GM20000 (cell line): ENCODE measurements around the gene RTL10.
"Not testable (repeated sequence)": the region's sequence is repeated elsewhere in the genome, so short reads cannot be mapped to it uniquely, and the experiment has no call there.

Experiments used
- DNase-seq: peaks from one replicate; pipeline ENCODE4 v3.0.0; 2012; ENCODE audit warnings: low spot score
- TF ChIP-seq, protein P1 (sequence below): IDR thresholded peaks from 2 replicates; pipeline ENCODE4 v1.5.1; 2012; ENCODE audit warnings: mild to moderate bottlenecking, control low read depth; ENCODE audit errors: extremely low read depth, missing control alignments

RTL10 gene

DNA sequence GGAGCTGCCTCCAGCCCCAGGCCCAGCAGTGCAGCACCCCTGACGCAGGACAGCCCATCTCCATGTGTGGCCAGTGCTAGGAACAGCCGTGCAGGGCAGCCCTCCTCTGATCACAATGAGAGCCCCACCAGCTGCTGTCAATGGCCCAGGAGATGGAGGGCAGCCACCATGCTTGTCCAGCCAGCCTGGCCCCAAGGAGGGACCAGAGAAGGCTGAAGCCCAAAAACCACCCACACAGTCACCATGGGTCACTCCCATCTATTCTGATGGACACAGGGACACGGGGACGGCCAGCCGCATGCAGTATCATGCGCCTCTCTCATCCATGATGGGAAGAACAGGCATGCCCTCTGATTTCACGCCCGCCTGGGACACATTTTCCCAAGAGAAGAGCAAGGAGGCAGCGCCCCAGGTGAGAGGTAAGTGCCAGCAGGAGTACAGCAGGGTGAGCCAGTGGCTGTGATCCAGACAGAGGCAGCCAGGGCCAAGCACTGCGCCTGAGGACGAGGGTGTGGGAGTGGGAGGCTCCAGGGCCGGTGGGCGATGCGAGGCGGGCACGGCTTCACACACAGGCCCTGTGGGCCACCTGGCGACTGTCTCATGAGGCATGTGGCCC lies 33.6 kb upstream of the RTL10 start:
- no peak for DNase-seq

DNA sequence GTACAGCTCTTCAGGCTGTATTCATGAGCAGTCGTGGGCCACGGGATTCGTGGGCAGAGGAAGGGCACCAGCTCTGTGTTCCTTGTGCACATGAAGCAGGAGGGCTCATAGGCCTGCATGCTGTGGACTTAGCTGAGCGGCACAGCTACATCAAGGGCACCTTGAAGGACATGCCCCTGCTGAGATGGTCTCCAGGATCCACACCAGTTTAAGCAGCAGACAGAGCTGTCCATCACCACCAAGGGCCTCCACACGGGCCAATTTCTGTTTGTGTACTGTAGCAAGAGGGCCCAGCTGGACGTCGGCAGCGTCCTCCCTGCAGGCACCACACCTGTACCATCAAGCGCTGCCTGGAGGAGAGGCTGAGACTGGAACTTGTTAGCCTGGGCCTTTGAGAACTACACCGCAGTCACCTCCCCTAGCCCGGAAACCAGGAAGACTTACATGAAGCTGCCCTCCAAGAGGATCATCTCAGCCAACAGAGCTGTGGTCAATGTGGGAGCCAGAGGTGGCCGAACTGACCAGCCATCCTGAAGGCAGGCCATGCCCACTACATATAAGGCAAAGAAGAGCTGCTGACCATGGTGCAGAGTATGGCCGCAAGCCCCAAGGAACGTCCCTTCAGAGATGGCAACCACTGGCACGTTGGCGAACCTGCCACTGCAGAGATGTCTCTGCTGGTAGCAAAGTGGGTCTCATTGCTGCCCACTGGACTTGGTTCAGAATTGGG lies 32.7 kb upstream of the RTL10 start:
- DNase-seq, result no peak
- TF ChIP-seq, protein P1, sequence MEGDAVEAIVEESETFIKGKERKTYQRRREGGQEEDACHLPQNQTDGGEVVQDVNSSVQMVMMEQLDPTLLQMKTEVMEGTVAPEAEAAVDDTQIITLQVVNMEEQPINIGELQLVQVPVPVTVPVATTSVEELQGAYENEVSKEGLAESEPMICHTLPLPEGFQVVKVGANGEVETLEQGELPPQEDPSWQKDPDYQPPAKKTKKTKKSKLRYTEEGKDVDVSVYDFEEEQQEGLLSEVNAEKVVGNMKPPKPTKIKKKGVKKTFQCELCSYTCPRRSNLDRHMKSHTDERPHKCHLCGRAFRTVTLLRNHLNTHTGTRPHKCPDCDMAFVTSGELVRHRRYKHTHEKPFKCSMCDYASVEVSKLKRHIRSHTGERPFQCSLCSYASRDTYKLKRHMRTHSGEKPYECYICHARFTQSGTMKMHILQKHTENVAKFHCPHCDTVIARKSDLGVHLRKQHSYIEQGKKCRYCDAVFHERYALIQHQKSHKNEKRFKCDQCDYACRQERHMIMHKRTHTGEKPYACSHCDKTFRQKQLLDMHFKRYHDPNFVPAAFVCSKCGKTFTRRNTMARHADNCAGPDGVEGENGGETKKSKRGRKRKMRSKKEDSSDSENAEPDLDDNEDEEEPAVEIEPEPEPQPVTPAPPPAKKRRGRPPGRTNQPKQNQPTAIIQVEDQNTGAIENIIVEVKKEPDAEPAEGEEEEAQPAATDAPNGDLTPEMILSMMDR, result no peak

More for the DNA sequence above, 33.6 kb upstream of the RTL10 start:
- TF ChIP-seq, protein P1, result no peak

- no peak for DNase-seq
- TF ChIP-seq, protein P1, result no peak
Observed at GRCh38 chr22:19886605-19887255, 32.1 kb upstream of the RTL10 start.

DNA sequence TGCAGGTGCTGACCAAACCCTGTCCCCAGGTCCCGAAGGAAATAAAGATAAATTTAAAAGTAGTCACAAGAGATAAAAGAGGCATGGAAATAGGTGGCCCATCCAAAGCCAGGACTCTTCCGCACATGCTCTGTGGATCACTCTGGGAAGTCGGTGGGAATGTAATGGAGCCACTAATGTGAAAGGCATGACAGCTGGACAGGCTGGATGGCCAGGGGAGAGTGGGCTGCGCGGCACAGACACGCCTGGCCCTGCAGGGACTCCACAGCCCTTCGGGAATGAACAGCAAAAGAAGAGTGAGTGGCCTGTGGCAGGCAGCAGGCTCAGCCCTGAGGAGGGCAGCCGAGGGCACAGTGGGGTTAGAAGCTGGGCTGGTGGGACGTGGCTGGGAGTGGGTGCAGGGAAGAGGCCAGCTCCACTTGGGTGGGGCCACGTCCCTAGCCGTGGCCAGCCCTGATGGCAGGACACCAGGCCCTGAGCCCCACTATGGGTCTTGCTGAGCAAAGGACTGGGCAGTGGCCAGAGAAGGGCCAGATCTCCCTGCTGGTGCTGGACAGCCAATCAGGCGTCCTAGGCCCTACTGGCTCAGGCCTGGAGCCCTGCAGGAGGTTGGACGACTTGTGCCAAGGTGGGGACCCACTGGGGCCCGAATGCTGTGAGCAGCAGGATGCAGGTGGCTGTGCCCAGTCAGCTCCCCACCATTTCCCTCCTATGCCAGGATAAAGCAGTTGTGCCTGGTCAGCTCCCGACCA lies 31.3 kb upstream of the RTL10 start:
- DNase-seq, result no peak
- TF ChIP-seq, protein P1, result no peak

DNA sequence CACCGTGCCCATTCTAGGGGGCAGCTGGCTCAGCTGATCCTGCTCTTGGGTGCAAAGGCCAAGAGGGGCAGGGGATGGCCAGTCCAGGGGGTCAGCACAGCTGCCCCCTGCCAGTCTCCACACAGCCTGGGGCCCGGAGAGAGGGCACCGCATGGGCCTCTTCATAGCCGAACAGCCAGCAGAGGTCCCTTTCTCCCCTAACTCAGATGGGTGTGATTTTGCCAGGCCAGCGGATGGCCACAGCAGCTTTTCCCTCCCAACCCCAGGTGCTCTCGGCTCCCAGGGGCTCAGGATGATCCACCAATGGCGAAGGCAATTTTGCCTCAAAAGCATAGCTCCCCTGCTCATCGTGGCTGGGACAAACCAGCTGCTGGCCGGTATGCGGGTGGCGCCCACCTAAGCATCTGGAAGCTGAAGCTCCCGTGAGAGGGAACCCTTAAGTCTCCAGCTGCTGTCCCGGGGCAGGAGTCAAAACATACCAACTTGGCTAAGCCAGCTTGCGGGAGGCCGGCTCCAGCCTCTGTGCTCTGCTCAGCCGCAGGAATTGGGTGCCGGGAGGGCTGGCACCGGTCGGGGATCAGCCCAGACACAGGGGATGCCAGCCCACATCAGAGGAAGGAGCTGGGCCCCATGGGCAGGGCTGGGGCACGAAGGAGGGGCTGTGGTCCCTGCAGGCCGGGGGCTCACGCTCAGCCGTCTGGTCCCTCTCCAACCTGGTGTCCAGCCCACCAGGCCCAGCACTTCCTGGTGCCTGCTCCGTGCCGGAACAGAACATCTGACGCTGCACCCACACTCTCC lies 30.5 kb upstream of the RTL10 start:
- DNase-seq, result no peak
- TF ChIP-seq, protein P1, result no peak

GRCh38 chr22:19884161-19884953 lies 29.7 kb upstream of the RTL10 start:
- TF ChIP-seq, protein P1, result no peak

GRCh38 chr22:19883446-19883845 lies 28.8 kb upstream of the RTL10 start:
- not testable (repeated sequence) for DNase-seq

More at GRCh38 chr22:19884161-19884953, 29.7 kb upstream of the RTL10 start:
- DNase-seq, result no peak
